GM21786 (cell line): ENCODE measurements around the gene THY1.
"Not testable (repeated sequence)": the region's sequence is repeated elsewhere in the genome, so short reads cannot be mapped to it uniquely, and the experiment has no call there.

ENCODE experiments used
- ATAC-seq: cut with Tn5 transposase; IDR thresholded peaks from one replicate; pipeline ENCODE4 v1.9.1; 2021; ENCODE audit not compliant: unreplicated experiment

Gene THY1

GRCh38 chr11:119384332-119384731 is 38.6 kb downstream of the THY1 start:
- no peak for ATAC-seq

- ATAC-seq = not testable (repeated sequence)
Measured at GRCh38 chr11:119382513-119382912, 40.5 kb downstream of the THY1 start.

GRCh38 chr11:119382101-119382500 is 40.9 kb downstream of the THY1 start:
- no peak for ATAC-seq

DNA sequence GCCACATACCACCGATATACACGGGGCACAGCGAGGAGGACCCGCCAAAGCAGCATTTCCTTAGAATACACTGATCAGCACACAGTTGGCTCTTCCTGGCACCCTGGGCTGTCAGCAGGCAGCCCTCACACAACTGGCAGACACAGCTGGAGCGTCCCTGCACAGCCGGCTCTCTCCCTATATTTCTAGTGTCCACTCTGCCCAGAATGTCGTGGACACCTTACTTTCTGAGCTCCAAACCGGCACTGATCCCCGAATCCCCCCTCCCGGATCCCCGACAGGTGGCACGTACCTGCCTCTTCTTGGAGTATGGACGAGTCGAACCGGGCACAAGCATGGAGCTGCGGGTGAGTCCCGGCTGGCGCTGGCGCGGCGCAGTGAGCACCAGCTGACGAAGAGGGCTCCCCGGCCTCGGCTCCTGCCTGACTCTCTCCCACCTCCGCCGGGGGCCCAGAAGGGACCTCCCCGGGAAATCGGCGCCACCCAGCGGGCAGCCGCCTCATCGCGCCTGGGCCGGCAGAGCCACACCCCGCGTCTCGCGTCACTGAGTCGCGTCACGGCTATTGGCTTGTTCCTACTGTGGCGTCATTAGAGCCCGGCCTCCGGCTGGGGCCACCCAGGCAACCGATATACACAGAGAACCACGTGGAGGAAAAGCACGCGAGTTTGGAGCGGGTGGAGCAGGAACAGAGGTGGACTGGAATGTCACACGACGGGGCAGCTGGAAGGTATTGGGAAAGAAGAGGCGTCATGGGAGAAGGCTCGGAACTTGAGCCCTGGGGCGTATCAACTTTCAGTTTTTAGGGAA is 41.6 kb downstream of the THY1 start, which contains the start of gene USP2:
Gene USP2, minus strand, starts transcription at position 510 of the 808 bp plus-strand sequence. CDS start 8,210 bp downstream, outside the sequence.
- peak; percentile 99 for ATAC-seq

- no peak for ATAC-seq
Measured at GRCh38 chr11:119380827-119381180, 42.2 kb downstream of the THY1 start.

GRCh38 chr11:119380160-119380826 is 42.7 kb downstream of the THY1 start:
- no peak for ATAC-seq

GRCh38 chr11:119378851-119379465 is 44.0 kb downstream of the THY1 start:
- ATAC-seq = no peak

GRCh38 chr11:119377961-119378667 is 44.9 kb downstream of the THY1 start:
- no peak for ATAC-seq

- ATAC-seq = no peak
Measured at GRCh38 chr11:119377112-119377901, 45.7 kb downstream of the THY1 start.

DNA sequence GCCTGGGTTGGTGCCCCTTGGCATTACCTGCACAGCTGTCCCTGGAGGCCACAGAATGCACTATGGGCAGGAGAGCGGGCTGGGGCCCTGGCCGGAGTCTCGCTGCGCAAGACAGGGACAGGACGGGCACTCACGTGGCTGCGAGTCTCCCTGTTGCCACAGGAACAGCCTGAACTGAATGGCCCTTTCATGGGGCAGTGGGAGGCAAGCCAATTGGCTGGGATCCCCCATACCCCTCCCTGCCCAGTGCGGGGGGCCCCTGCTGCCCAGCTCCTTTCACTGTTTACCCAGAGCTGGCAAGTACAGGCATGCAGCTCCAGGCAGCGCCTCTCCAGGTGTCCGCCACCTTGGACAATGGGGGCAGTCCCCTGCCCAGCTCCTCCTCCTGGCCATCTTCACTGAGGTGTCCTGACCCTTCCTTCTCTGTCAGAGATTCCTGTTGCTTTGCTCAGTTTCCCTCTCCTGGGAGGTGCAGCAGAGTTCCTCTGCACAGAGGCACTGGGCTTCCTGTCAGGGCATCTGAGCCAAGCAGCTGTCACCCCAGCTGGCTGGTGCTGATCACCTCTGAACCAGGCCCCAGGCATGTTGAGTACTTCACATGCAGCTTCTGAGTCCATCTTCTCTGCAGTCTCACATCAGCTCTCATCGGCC is 46.6 kb downstream of the THY1 start:
- no peak for ATAC-seq

GRCh38 chr11:119375337-119376196 is 47.4 kb downstream of the THY1 start:
- ATAC-seq = no peak

DNA sequence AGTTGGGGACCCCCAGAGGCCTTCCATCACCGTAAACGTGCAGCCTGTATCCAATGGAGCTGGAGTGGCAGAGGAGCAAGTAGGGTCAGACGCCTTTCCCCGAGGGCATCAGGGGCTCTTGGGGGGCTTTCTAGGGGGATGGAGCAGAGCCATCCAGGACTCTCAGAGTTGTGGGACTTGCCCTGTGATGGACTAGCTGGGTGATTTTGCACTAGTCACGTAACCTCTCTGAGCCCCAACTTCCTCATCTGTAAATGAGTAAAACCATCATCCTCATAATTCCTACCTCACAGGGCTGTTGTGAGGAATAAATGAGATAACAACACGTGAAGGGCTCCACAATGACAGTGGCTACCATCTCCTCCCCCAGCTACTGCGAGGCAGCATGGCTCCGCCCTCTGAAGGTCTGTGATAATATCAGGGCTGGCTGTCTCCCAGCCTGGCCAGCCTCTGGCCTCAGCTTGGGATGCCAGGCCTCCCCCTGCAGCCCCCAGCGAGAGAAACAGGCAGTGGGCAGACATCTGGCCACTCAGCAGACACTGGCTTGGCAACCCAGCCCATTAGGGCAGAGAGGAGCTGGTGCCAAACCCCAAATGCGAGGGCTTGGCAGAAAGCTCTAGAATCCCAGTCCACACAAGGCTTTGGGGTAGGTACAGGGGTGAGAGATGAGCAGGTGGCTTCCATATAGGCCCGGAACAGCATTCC is 48.2 kb downstream of the THY1 start:
- no peak for ATAC-seq

GRCh38 chr11:119373921-119374631 is 48.9 kb downstream of the THY1 start:
- ATAC-seq = no peak

GRCh38 chr11:119373059-119373920 is 49.7 kb downstream of the THY1 start:
- no peak for ATAC-seq

- no peak for ATAC-seq
Measured at GRCh38 chr11:119372260-119373058, 50.5 kb downstream of the THY1 start.

GRCh38 chr11:119371778-119372182 is 51.2 kb downstream of the THY1 start:
- ATAC-seq = no peak
